Dermis microvascular lymphatic vessel endothelial cell (primary cell): ENCODE measurements around the gene SH3BP4. TPM values are rescaled to one million over a fixed set of nuclear protein-coding genes. Genes with fewer than 3 reads are reported as not detected.

Experiments used
- DNase-seq, 2 donors: peaks; one replicate each; pipeline versions ENCODE4 v3.0.0 to v3.0.0-alpha.2; 2010; ENCODE audit warnings: low read depth in 2 of 2
- total RNA-seq: library from RNA; depleted of rRNA; stranded (reverse); fragments of >200 nt; gene quantifications from 2 replicates; pipeline ENCODE4 v1.2.1, GENCODE V29; 2014

SH3BP4 gene
- total RNA-seq, 1 donor from 2014 or later: 16.0 TPM

DNA sequence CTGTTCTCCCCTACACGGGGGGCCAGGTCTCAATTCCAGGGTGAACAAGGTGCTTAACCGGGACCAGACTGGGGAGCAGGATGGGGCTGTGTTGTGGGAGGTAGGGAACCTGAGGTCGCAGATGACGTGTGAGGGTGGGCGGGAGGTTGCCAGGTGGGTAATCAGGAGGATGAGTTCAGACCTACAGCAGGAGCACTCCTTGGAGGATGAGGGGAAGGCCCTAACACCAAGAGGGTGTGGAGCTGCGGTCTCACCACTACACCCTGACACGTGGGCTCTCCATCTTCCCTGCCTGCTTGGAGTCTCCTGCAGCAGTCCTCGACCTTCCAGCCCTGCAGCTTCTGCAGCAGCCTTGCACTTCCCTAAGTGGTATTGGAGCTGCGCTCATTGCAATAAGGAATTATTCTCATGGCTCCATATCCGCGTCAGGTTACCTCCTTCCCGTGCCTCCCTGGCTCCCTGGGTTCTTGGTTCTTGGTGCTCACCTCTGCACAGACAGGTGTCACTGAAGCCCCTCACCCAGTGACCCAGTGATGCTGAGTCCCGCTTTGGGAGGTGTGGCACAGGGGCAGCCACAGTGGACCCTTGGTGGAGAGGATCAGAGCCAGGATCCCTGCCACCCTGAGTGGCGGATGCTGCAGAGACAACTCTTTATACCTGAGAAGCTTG lies 15.5 kb downstream of the SH3BP4 start:
- DNase-seq: no peak

DNA sequence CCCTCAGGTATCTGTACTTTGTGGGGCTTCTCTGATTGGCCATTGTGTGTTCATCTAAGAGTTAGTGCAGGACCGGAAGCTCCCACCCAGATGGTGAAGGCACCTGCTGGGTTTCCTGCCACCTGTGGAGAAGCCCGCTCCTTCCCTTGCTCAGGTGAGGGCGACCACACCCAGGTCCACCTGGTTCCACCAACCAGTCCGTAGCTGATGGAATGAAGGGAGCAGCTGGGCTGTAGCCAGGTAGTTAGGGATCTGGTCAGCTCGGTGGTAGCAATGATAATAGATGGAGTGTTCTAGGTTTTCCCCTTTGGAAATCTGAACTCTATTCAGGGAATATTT lies 16.0 kb downstream of the SH3BP4 start:
- no peak for DNase-seq

DNA sequence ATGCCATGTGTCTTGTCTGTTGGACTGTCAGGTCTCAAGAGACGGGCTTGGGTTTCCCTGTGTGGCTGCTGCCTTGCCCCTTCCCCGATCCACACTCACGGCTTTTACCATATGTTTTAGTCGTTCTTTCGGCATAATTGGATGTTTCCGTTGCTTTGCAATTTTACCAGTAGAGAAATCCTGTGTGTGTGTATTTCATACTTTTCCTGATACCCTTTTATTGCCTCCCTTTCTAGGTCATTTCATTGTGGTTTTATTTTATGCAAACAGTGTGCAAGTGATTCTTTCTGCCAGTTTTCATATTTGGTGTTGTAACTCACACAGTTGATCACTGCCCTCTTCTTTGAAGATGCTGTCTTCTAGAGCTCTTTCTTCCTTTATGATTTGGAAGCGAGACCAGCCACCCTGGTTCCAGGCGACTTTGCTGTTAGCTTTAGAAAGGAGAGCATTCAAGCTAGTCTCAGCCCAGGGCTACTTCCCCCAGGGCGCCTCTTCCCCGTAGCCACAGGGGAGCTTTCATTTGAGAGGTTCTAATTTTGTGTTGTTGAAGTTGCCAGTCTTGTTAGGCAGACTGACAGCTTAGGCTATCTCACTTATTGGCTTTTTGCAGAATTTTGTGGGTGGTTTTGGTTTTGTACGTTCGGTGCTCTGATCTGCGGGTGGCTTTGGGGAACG lies 17.0 kb downstream of the SH3BP4 start:
- no peak for DNase-seq

DNA sequence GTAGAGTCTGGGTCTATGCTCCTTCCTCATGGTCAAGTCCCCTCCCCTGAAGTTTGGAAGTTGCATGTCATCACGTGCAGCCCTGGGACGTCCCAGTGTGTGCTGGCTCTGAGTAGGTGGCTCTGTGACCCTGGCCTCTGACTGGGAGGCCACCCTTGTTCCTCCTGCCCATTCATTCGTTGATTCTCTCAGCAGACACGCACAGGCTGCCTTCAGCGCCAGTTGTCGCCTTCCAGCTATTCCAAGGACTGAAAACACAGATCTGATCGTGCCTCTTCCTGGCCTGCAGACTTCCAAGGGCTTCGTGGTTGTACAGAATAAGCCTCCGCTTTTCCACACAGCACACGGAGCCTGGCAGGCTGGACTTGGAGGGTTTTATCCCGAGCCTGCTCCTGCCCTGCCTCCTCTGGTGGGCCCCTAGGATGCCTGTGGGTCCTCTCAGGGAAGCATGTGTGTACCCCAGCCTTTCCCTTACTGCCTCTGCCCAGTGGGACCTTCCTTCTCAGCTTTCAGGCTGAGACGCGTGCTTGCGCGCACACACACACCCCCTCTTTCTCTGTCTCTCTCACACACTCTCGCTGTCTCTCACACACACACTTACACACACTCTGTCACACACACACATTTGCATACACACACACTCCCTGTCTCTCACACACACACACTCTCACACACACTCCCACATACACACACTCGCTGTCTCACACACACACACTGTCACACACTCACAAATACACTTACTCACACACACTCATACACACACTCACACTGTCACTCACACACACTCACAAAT lies 17.7 kb downstream of the SH3BP4 start:
- no peak for DNase-seq

DNA sequence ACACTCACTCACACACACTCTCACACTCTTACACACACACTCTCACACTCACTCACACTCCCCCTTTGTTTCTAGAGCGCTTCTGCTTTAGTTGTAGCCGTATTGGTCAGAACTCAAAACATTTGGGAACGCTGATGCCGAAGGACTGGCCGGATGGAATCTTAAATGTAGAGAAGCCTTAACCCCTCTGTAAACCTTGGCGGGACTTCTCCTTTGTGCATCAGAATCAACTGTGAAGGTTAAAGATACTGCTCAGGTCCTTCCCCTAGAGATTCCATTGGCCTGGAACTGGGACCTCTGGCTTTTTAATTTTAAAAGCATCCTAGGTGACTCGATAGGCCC lies 18.3 kb downstream of the SH3BP4 start:
- DNase-seq: no peak

DNA sequence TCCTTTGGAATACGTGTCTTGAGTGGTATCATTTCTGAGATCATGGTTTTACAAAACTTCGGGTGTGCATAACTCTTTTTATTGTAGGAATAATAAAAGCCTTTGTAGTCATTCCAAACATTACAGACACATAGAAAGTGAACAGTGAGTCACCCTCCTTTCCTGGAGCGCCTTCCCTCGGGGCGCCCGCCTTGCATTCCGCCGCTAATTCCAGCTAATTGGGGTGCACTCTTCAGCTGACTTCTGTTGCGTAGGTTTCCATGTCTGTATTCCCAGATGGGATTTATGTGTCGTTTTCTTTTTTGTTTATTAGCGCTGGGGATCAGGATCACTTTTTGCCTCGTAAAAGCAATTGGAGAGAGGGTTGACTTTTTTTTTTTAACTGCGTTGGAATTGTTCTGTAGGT lies 18.7 kb downstream of the SH3BP4 start:
- peak in 1 of 2 donors; percentile 81 for DNase-seq

DNA sequence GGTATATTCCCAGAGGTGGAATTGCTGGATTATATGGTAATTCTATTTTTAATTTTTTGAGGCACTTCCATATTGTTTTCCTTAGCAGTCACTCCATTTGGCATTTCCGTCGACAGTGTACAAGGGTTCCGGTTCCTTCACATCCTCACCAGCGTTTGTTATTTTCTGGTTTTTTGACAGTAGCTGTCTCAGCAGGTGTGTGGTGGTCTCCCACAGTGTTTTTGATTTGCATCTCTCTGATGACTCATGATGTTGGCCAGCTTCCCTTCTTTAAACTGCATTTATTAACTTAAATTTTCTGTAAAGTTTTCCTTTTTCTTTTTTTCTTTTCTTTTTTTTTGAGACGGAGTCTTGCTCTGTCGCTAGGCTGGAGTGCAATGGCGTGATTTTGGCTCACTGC lies 19.7 kb downstream of the SH3BP4 start:
- peak in 1 of 2 donors; percentile 56 for DNase-seq

DNA sequence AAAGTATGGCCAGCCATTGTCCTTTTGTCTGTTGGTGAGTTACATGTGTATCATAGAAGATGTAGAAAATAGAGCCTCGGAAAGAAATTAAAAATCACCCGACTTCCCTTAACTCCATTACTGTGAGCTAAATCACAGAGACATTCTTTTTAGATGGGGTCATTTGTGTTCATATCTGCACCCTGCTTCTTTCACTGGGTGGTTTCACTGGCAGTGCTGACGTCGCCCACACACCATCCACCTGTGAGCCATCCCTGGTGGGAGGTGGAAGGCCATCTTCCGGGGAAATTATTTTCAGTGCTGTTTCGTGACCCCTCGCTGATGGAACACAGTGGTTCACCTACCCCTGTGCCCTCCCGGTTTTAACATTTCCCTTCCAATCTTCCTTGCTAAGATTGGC lies 21.2 kb downstream of the SH3BP4 start:
- DNase-seq: no peak

DNA sequence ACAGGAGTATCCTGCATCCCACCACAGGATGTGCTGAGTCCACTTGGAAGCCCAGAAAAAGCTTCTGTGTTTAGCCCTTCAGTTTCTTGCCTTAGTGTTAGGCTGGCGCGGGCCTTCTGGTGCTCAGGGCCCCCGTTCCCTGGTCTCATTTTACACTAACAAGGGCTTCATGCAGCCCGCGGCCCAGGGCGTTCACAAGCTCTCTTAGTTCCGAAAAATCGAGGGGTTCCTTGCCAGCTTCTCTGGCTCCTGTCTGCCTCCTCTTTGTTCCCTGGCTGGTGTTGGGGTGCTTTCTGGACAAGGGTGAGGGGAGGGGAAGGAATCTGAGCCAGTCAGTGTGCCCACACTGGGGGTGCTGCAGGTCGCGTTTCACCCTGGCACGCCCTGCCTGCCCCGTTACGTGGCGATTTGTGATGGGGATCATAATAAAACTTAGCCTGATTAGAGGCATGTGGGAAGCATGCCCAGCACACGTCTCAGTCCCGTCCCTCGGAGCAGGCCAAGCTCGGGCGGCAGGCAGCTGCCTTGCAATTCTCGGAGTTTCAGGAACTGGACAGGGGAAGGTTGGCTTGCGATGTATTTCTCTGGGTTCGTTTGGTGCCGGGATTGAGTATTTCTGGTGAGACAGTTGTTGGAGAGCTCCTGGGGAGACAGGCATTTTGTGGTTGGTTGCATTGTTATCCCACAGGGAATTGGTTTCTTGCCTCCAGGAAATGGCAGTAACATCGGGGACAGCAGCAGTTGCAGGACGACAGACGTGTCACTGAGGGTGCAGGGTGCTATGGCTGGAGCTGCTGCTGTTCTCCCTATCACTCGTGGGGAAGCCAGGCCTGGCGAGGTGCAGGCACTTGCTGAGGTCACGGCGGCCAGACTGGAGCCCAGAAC lies 22.9 kb downstream of the SH3BP4 start:
- no peak for DNase-seq

DNA sequence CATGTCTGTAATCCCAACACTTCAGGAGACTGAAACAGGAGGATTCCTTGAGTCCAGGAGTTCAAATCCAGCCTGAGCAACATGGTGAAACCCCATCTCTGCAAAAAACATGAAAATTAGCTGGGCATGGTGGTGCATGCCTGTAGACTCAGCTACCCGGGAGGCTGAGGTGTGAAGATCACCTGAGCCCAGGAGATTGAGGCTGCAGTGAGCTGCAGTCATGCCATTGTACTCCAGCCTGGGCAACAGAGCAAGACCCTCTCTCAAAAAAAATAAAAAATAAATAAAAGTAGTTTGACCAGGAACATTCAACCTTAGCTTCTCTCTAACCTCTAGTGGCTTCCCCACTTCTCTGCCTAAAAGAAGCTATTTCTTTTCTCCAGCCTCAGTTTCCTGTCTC lies 23.8 kb downstream of the SH3BP4 start:
- DNase-seq: no peak

DNA sequence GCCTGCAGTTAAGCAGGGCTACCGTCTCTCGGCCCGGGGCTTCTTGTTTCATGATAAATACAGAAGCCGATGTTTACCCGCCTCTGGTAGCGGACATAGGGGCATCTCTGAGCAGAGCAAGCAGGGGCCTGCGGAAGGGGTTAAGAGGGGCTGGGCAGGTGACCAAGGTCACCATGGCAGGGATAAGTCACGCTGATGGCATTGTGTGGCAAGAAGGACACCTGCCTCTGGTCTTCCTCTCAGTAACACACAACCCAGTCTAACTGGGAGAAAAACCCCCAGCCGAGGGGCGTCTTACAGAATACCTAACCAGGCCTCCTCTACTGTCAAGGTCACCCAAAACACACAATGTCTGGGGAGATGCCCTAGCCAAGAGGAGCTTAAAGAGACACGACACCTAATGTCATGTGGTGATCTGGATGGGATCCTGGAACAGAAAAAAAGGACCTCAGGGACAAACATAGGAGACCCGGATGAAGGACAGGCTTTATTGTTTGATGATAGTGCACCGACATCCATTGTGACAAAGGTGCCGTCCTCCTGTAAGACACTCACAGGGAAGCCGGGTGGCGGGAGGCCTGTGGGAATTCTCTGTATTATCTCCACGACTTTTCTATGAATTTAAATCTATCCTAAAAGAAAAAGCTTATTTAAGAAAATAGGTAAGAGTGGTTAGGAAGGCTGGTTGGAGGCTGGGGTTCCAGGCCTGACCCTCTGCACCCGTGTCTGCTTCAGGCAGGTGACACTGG lies 24.8 kb downstream of the SH3BP4 start:
- no peak for DNase-seq

DNA sequence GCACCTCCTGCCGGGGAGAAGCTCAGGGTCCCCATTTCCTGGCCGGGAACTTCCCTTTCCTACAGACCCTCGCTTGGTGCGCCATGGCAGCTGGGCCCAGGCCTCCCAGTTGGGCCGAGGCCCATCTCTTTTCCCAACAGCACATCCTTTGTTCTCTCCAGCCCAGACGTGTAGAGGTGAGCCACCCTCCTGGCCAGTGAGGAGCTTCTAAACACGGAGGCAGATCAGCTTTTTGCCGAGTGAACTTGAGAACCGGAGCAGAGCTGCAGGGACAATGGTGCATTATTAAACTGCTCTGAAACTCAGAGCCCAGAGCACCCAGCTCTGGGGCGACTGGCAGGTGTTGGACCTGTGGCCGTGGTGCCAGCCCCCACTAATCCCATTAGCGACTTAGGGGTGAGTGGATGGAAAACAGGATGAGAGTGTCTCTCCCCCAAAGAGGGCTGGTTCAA lies 25.4 kb downstream of the SH3BP4 start:
- no peak for DNase-seq

DNA sequence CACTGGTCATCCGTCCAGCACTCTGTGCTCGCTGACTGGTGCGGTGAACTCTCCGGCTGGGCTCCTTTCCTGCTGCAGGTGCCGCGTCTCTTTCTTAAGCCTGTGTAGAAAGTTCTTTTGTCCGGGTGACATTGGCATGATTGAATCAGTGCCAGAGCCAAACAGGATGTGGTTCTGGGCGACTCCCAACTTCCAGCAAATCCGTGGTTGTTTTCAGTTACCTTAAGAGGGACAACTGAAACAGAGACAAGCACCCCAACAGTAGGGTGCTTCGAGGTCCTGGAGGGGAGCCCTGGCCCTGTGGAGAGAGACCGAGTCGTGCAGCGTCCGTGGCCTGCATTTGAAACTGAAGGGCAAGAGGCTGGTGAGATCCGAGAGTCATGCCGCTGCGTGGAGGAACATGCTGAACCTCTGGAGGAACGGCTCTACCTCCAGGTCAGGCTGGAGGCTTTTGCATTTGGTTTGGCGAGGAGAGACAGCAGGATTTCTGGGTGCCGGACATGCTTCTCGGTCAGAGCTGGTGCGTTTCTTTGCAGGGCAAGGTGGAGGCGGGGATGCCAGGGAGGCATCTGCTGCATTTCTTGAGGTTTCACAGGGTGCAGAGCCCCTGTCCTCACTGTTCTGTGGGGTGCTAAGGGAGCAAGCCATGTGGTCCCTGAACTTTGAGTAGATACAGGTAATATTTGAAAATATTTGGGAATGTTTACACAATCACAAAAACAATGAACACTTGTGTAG lies 26.8 kb downstream of the SH3BP4 start:
- DNase-seq: peak in 1 of 2 donors; percentile 63

DNA sequence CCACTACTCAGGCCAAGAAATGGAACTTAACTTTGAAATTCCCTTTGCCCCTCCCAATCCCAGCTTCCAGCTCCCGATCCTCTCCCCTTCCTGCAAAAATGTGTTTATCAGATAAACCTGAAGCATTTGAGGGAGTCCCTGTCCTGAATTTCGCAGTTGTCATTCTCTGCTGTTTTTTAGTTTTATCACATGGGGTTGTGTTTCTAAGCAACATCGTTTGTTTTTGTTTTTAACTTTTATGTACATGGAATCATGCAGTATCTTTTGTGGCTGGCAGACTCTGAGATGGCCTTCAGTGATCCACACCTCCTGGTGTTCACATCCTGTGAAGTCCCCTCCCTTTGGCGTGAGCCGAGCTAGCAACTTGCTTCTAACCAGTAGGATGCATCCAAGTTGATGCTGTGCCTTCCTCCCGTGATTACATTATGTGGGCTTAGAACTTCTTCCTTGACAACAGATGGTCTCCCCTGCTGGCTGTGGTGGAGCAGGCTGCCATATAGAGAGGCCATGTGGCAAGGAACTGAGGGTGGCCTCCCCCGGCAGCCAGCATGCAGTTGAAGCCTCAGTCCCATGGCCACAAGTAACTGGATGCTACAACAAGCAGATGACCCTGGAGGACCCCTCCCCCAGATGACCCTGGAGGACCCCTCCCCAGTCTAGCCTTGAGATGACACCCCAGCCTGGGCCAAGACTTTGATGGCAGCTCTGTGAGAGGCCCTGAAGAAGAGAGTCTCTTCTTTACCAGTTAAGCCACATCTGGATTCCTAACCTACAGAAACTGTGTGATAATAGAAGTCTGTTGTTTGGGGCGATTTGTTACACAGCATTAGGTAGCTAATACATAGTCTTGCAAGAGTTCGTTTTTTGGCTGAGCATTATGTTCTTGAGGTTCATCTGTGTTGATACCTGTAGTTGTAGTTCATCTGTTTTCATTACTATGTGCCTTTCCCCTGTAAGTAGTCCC lies 27.7 kb downstream of the SH3BP4 start:
- DNase-seq: peak; percentile 87 to 95

DNA sequence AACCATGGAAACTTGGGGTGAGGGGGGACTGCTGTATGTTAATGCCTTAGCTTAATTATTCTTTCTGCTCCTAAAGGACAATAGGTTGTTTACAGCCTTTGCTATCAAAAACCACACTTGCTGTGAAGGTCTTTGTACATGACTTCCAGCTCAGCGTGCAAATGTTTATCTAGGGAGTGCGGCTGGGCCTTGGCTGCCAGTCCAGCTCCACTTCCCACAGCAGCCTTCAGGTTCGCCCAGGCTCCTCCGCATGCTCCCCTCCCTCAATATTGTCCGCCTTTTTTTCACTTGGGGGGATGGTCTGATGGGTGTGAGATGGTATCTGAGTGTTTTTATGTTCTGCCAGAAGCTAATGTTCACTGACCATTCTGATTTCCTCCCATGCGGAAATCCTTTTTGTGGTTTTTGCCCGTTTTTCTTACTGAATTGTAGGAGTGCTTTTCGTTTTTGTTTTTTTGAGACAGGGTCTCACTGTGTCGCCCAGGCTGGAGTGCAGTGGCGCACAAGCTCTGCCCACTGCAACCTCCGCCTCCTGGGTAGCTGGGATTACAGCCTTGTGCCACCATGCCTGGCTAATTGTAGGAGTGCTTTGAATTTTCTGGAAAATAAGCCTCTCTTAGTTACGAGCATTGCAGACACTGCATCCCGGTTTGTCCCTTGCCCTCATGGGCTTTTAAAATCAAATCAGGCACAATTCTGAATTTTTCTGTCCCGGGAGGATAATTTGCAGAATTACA lies 28.8 kb downstream of the SH3BP4 start:
- peak in 1 of 2 donors; percentile 94 for DNase-seq

DNA sequence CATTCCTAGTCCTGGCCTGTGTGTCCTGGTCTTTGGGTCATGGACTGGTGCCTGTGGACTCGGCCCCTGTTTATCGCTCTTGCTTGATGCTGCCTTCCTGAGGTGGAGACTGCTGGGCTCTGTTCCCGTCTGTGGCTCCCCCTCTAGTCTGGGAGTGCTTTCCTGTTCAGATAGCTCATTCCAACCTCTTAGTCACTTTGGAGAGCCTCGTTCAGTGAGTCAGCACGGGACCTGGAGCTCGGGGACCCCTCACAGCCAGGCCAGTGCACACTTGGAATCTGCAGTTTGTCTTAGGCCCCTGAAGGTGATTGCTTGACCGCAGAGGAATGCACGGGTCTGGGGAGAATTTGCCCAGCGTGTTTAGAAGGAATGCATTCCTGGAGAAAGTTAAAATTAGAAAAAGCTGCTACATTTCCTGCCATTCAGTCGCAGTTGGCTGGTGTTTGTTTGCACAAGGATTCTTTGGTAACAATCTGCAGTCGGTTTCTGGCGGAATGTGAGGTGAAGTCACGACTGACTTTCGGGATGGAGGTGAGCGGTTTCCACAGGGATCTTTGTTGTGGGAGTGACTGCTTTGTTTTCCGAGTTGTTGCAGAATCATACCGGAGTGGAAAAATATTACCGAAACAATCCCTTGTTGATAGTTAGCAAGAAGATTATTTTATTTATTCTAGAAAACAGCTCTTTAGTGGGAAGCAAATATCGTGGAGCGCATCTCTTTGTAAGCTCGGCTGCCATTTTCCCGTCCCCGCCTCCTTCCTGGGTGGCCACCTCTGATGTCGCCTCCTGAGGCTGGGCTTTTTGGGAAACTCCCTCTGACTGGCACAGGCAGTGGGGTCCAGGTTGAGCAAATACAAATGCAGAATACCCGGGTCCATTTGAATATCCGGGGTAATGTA lies 29.6 kb downstream of the SH3BP4 start:
- DNase-seq: peak; percentile 89 to 99

DNA sequence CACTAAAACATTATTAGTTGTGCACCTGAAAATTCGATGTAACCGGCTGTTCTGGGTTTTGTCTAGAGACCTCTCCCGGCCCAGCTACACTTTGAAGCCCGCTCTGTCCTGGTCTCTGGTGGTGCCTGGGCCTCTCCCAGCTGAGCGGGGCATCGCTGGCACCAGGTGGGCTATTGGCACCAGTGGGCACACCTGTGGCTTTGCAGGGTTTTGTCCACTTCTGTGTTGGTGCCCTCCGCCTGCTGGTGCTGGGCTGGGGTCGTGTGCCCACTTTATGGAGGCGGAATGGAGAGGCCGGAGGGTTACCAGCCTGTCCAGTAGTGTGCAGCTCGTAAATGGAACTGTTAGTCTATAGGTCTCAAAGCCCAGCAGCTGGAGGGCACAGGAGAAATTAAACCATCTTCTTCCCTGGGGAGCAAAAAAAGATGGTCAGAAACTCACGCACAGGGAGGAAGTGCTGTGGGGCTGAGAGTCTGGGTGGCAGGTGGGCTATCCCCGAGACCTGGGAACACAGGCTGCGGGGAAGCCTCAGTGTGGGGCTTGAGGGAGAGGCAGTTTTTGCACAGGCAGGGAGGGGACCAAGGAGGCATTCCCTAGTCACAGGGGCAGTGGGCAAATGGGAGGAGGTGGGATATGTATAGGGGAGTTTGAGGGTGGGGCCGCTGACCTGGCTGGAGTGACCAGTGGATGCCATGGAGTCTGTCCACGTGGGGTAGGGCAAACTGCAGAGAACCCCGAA lies 30.4 kb downstream of the SH3BP4 start:
- no peak for DNase-seq
